HG03108 (cell line): ENCODE data around the gene KDM4C.

Experiments
- ATAC-seq: cut with Tn5 transposase; IDR thresholded peaks from one replicate; pipeline ENCODE4 v1.9.1; 2021; ENCODE audit warnings: moderate library complexity; ENCODE audit not compliant: unreplicated experiment

KDM4C gene

GRCh38 chr9:6897898-6898302 is 140.1 kb downstream of the KDM4C start:
- ATAC-seq = no peak

- ATAC-seq = no peak
These were observed 141.5 kb downstream of the KDM4C start for GRCh38 chr9:6899274-6899673.

GRCh38 chr9:6900440-6900883 is 142.7 kb downstream of the KDM4C start:
- no peak for ATAC-seq

- no peak for ATAC-seq
These were observed 143.4 kb downstream of the KDM4C start for GRCh38 chr9:6901180-6901579.

GRCh38 chr9:6902423-6902822 is 144.7 kb downstream of the KDM4C start:
- ATAC-seq = no peak

GRCh38 chr9:6904371-6904770 is 146.6 kb downstream of the KDM4C start:
- ATAC-seq = no peak

- ATAC-seq = no peak
These were observed 148.1 kb downstream of the KDM4C start for GRCh38 chr9:6905850-6906375.

- no peak for ATAC-seq
These were observed 150.1 kb downstream of the KDM4C start for GRCh38 chr9:6907772-6908381.

- no peak for ATAC-seq
These were observed 151.4 kb downstream of the KDM4C start for GRCh38 chr9:6909181-6909580.

- no peak for ATAC-seq
These were observed 152.3 kb downstream of the KDM4C start for GRCh38 chr9:6910032-6910431.

- no peak for ATAC-seq
These were observed 152.7 kb downstream of the KDM4C start for GRCh38 chr9:6910497-6910896.

- no peak for ATAC-seq
These were observed 154.3 kb downstream of the KDM4C start for GRCh38 chr9:6911901-6912638.

- ATAC-seq = no peak
These were observed 157.9 kb downstream of the KDM4C start for GRCh38 chr9:6915635-6916034.

- ATAC-seq = no peak
These were observed 159.4 kb downstream of the KDM4C start for GRCh38 chr9:6917162-6917561.

GRCh38 chr9:6920041-6920440 is 162.3 kb downstream of the KDM4C start:
- no peak for ATAC-seq

- no peak for ATAC-seq
These were observed 163.5 kb downstream of the KDM4C start for GRCh38 chr9:6921315-6921714.

GRCh38 chr9:6922124-6922676 is 164.4 kb downstream of the KDM4C start:
- ATAC-seq = no peak

- no peak for ATAC-seq
These were observed 164.9 kb downstream of the KDM4C start for GRCh38 chr9:6922680-6923079.

- no peak for ATAC-seq
These were observed 165.3 kb downstream of the KDM4C start for GRCh38 chr9:6923086-6923485.

GRCh38 chr9:6924149-6924548 is 166.4 kb downstream of the KDM4C start:
- no peak for ATAC-seq

- ATAC-seq = no peak
These were observed 167.3 kb downstream of the KDM4C start for GRCh38 chr9:6924988-6925563.

- ATAC-seq = no peak
These were observed 168.1 kb downstream of the KDM4C start for GRCh38 chr9:6925836-6926235.
